ENCODE measurements around the gene GUCY1A2. TPM values are rescaled to one million over a fixed set of nuclear protein-coding genes. Genes with fewer than 3 reads are reported as not detected.

The GUCY1A2 gene
- total RNA-seq, 2 donors from 2014 or later = 4.4 to 6.3 TPM

- H3K9me3 ChIP-seq = no peaks in the 10 kb centered on the region
- H3K36me3 ChIP-seq (replicated peaks in 1 of 2; ENCODE audit: insufficient read depth in 1 of 2, low read depth in 2 of 2) = no peaks in the 10 kb centered on the region
- no peak overlapping the region for H3K27ac ChIP-seq
- no peak for TF ChIP-seq POLR2A (IDR thresholded peaks at IDR 0.05)
- TF ChIP-seq CTCF (IDR thresholded peaks at IDR 0.05) = no peak
- intact Hi-C loops (cut with DNase I) = no loop called here
- ATAC-seq (no peak), DNase-seq (no peak)
- H3K27me3 ChIP-seq = no peaks in the 10 kb centered on the region
- 38 to 81% methylated on average over 1 of the region's 1 CpG for WGBS, 2 donors
- H3K4me3 ChIP-seq = no peak overlapping the region
- no peaks in the 10 kb centered on the region for H3K4me1 ChIP-seq
Measured at GRCh38 chr11:106821291-106821690, 197.0 kb downstream of the GUCY1A2 start.

GRCh38 chr11:106818443-106818842 lies 199.8 kb downstream of the GUCY1A2 start:
- Histone ChIP-seq H3K36me3 (replicated peaks in 1 of 2; ENCODE audit: insufficient read depth in 1 of 2, low read depth in 2 of 2) (no peaks in the 10 kb centered on the region), H3K4me3 (no peak overlapping the region), H3K27me3 (no peaks in the 10 kb centered on the region), H3K4me1 (no peaks in the 10 kb centered on the region), H3K27ac (no peak overlapping the region), H3K9me3 (no peaks in the 10 kb centered on the region)
- DNase-seq = no peak
- no peak for ATAC-seq
- intact Hi-C loops (cut with DNase I) = no loop called here
- 57 to 59% methylated on average over 5 of the region's 5 CpGs for WGBS, 2 donors
- TF ChIP-seq CTCF (IDR thresholded peaks at IDR 0.05) (no peak), POLR2A (IDR thresholded peaks at IDR 0.05) (no peak)

- ATAC-seq = no peak
- H3K27me3 ChIP-seq = no peaks in the 10 kb centered on the region
- DNase-seq = no peak
- H3K9me3 ChIP-seq = no peaks in the 10 kb centered on the region
- no peak overlapping the region for H3K4me3 ChIP-seq
- intact Hi-C loops (cut with DNase I) = no loop called here
- H3K36me3 ChIP-seq (replicated peaks in 1 of 2; ENCODE audit: insufficient read depth in 1 of 2, low read depth in 2 of 2) = no peaks in the 10 kb centered on the region
- H3K4me1 ChIP-seq = no peaks in the 10 kb centered on the region
- H3K27ac ChIP-seq = no peak overlapping the region
- no peak for TF ChIP-seq POLR2A (IDR thresholded peaks at IDR 0.05)
- TF ChIP-seq CTCF (IDR thresholded peaks at IDR 0.05) = no peak
Measured at GRCh38 chr11:106815209-106815608, 203.1 kb downstream of the GUCY1A2 start.

GRCh38 chr11:106813806-106814205 lies 204.5 kb downstream of the GUCY1A2 start:
- no peak overlapping the region for H3K4me3 ChIP-seq
- no peaks in the 10 kb centered on the region for H3K36me3 ChIP-seq (replicated peaks in 1 of 2; ENCODE audit: insufficient read depth in 1 of 2, low read depth in 2 of 2)
- no peaks in the 10 kb centered on the region for H3K27me3 ChIP-seq
- DNase-seq (no peak), ATAC-seq (no peak)
- intact Hi-C loops (cut with DNase I) = no loop called here
- TF ChIP-seq CTCF (IDR thresholded peaks at IDR 0.05) (no peak), POLR2A (IDR thresholded peaks at IDR 0.05) (no peak)
- H3K27ac ChIP-seq = no peak overlapping the region
- H3K9me3 ChIP-seq = no peaks in the 10 kb centered on the region
- 53 to 71% methylated on average over 1 of the region's 1 CpG for WGBS, 2 donors
- no peaks in the 10 kb centered on the region for H3K4me1 ChIP-seq

- DNase-seq (no peak), ATAC-seq (no peak)
- H3K36me3 ChIP-seq (replicated peaks in 1 of 2; ENCODE audit: insufficient read depth in 1 of 2, low read depth in 2 of 2) = no peaks in the 10 kb centered on the region
- no peaks in the 10 kb centered on the region for H3K27me3 ChIP-seq
- no peaks in the 10 kb centered on the region for H3K4me1 ChIP-seq
- TF ChIP-seq CTCF (IDR thresholded peaks at IDR 0.05) = no peak
- TF ChIP-seq POLR2A (IDR thresholded peaks at IDR 0.05) = no peak
- H3K4me3 ChIP-seq = no peak overlapping the region
- intact Hi-C loops (cut with DNase I) = no loop called here
- no peak overlapping the region for H3K27ac ChIP-seq
- no peaks in the 10 kb centered on the region for H3K9me3 ChIP-seq
Measured at GRCh38 chr11:106794058-106794457, 224.2 kb downstream of the GUCY1A2 start.

All from body of pancreas (tissue), 4 donors.